Uterus (tissue), 2 donors: ENCODE data around the gene LRRC25.

Source experiments
- CTCF ChIP-seq, 4 experiments: fragments of 200-600 bp in 2 of 4; fragments of 450-650 bp in 2 of 4; sonication (generic) in 2 of 4; IDR thresholded peaks; one replicate each; pipeline ENCODE4 v1.5.1; 2016 to 2019; ENCODE audit warnings: antibody characterized with exemption in 4 of 4, mild to moderate bottlenecking in 2 of 4, moderate library complexity in 1 of 4
- POLR2A ChIP-seq, 2 donors: fragments of 450-650 bp; IDR thresholded peaks; one replicate each; pipeline ENCODE4 v1.6.1; 2016; ENCODE audit warnings: antibody characterized with exemption in 2 of 2, mild to moderate bottlenecking in 1 of 2, moderate library complexity in 1 of 2

GRCh38 chr19:18441804-18442788 lies 44.7 kb upstream of the LRRC25 start:
- TF ChIP-seq CTCF (IDR thresholded peaks at IDR 0.05) (no peak), POLR2A (IDR thresholded peaks at IDR 0.05) (no peak)
